ENCODE results near the gene ABHD11. TPM values are rescaled to one million over a fixed set of nuclear protein-coding genes. Genes with fewer than 3 reads are reported as not detected.

ABHD11 gene
- total and polyA plus RNA-seq, 7 donors: 5.4 to 91.3 (median 13.0) TPM

GRCh38 chr7:73740212-73740611 is 1.6 kb upstream of the ABHD11 start:
- TF ChIP-seq EP300 (IDR thresholded peaks at IDR 0.05) (no peak), POLR2A (IDR thresholded peaks at IDR 0.05) (no peak), CTCF (IDR thresholded peaks at IDR 0.05) (no peak), POLR2AphosphoS5 (IDR thresholded peaks at IDR 0.05) (no peak)
- Histone ChIP-seq H3K9me3 (no peaks in the 10 kb centered on the region), H3K4me1 (peaks cover 0 to 29% (median 15%) of the 10 kb centered on the region in 4 donors), H3K27me3 (no peaks in the 10 kb centered on the region), H3K27ac (peak overlapping the region in 3 of 4 donors; percentile 33 to 94 (median 90)), H3K36me3 (peaks cover 0 to 19% (median 6%) of the 10 kb centered on the region in 4 donors), H3K4me3 (no peak overlapping the region)
- DNase-seq: no peak
- intact Hi-C loops (cut with DNase I): no loop called here
- WGBS, 2 donors: 88 to 92% methylated on average over 7 of the region's 7 CpGs

- Histone ChIP-seq H3K27ac (peak overlapping the region; percentile 87 to 94 (median 90)), H3K36me3 (peaks cover 0 to 19% (median 6%) of the 10 kb centered on the region in 4 donors), H3K9me3 (no peaks in the 10 kb centered on the region), H3K27me3 (no peaks in the 10 kb centered on the region), H3K4me3 (peak overlapping the region; percentile 66 to 88 (median 80)), H3K4me1 (peaks cover 0 to 29% (median 17%) of the 10 kb centered on the region in 4 donors)
- WGBS, 2 donors: 10 to 51% methylated on average over 13 of the region's 13 CpGs
- no peak for DNase-seq
- TF ChIP-seq POLR2AphosphoS5 (IDR thresholded peaks at IDR 0.05) (no peak), CTCF (IDR thresholded peaks at IDR 0.05) (no peak), POLR2A (IDR thresholded peaks at IDR 0.05) (no peak), EP300 (IDR thresholded peaks at IDR 0.05) (no peak)
- intact Hi-C loops (cut with DNase I): loop anchor here (2.0 to 10.0 kb wide), 2 partner anchors 21 to 105 kb away; partner anchors contain the start of genes METTL27 and STX1A
Observed at GRCh38 chr7:73739387-73739767, 775 bp upstream of the ABHD11 start.

- Histone ChIP-seq H3K36me3 (peaks cover 0 to 19% (median 6%) of the 10 kb centered on the region in 4 donors), H3K27me3 (no peaks in the 10 kb centered on the region), H3K4me1 (peaks cover 0 to 29% (median 17%) of the 10 kb centered on the region in 4 donors), H3K27ac (peak overlapping the region; percentile 84 to 94 (median 90)), H3K4me3 (peak overlapping the region; percentile 66 to 88 (median 80)), H3K9me3 (no peaks in the 10 kb centered on the region)
- 0 to 1% methylated on average over 24 of the region's 24 CpGs for WGBS, 2 donors
- intact Hi-C loops (cut with DNase I): loop anchor here (1.0 to 10.0 kb wide), 3 partner anchors 19 to 160 kb away; partner anchors contain the start of genes METTL27, STX1A and TBL2
- peak; percentile 83 for DNase-seq
- TF ChIP-seq CTCF (IDR thresholded peaks at IDR 0.05): no peak
- no peak for TF ChIP-seq POLR2AphosphoS5 (IDR thresholded peaks at IDR 0.05)
- TF ChIP-seq EP300 (IDR thresholded peaks at IDR 0.05): no peak
- TF ChIP-seq POLR2A (IDR thresholded peaks at IDR 0.05): no peak
Observed at GRCh38 chr7:73738220-73738611, 386 bp downstream of the ABHD11 start.

GRCh38 chr7:73737491-73738219 is 947 bp downstream of the ABHD11 start:
- intact Hi-C loops (cut with DNase I): loop anchor here (1.0 to 10.0 kb wide), 3 partner anchors 19 to 159 kb away; partner anchors contain the start of genes METTL27, STX1A and TBL2
- Histone ChIP-seq H3K9me3 (no peaks in the 10 kb centered on the region), H3K4me1 (peaks cover 0 to 25% (median 17%) of the 10 kb centered on the region in 4 donors), H3K27ac (peak overlapping the region; percentile 84 to 94 (median 90)), H3K27me3 (no peaks in the 10 kb centered on the region), H3K4me3 (peak overlapping the region; percentile 66 to 88 (median 80)), H3K36me3 (peaks cover 0 to 19% (median 6%) of the 10 kb centered on the region in 4 donors)
- DNase-seq: no peak
- 25 to 73% methylated on average over 17 of the region's 17 CpGs for WGBS, 2 donors
- TF ChIP-seq CTCF (IDR thresholded peaks at IDR 0.05) (no peak), EP300 (IDR thresholded peaks at IDR 0.05) (no peak), POLR2A (IDR thresholded peaks at IDR 0.05) (no peak), POLR2AphosphoS5 (IDR thresholded peaks at IDR 0.05) (no peak)
